CD4-positive, alpha-beta T cell (primary cell): ENCODE data around the gene SLC41A2. TPM values are rescaled to one million over a fixed set of nuclear protein-coding genes. Genes with fewer than 3 reads are reported as not detected.
A peak's percentile ranks its signal among the peaks of the same experiment; 100 is the strongest.
"Not testable (repeated sequence)": the region's sequence is repeated elsewhere in the genome, so short reads cannot be mapped to it uniquely, and the experiment has no call there.

ENCODE experiments used
- ATAC-seq: fragments of 200-7000 bp; cut with Tn5 transposase; one replicate; pipeline ENCODE4 v1.10.0; 2022; ENCODE audit warnings: mild to moderate bottlenecking; ENCODE audit not compliant: poor library complexity
- CTCF ChIA-PET: fragments of 350-600 bp; sonication (Branson Sonifier 250); formaldehyde crosslinking; loops from one replicate; lab custom pipeline; 2021; ENCODE audit warnings: antibody characterized with exemption, inconsistent platforms; lab: Charles Lee
- POLR2A ChIA-PET: fragments of 350-600 bp; sonication (Branson Sonifier 250); formaldehyde crosslinking; loops from one replicate; lab custom pipeline; 2021; ENCODE audit warnings: antibody characterized with exemption, inconsistent platforms; lab: Charles Lee
- DNase-seq, 14 experiments: peaks; one replicate each; pipeline ENCODE4 v3.0.0-alpha.2; 2013 to 2020; ENCODE audit warnings: mixed read lengths in 2 of 14
- H3K27ac ChIP-seq, 2 donors: one replicate each; pipeline versions ENCODE4 v1.5.1 to v1.7.0; 2013; ENCODE audit warnings: low read length in 2 of 2, low read depth in 1 of 2, mild to moderate bottlenecking in 1 of 2
- H3K27me3 ChIP-seq, 2 experiments: 1 replicate in 1 of 2; 2 replicates in 1 of 2; pipeline versions ENCODE4 v1.6.1 to v1.7.0; 2013; ENCODE audit warnings: low read length in 2 of 2, control low read depth in 1 of 2, mild to moderate bottlenecking in 1 of 2, moderate library complexity in 1 of 2; ENCODE audit not compliant: insufficient read depth in 2 of 2, control insufficient read depth in 1 of 2
- H3K36me3 ChIP-seq: one replicate; pipeline ENCODE4 v1.6.1; 2013; ENCODE audit warnings: low read length, control low read depth; ENCODE audit not compliant: insufficient read depth
- H3K4me1 ChIP-seq: one replicate; pipeline ENCODE4 v1.6.1; 2013; ENCODE audit warnings: low read length, control low read depth; ENCODE audit not compliant: insufficient read depth
- H3K4me3 ChIP-seq: one replicate; pipeline ENCODE4 v1.5.1; 2013; ENCODE audit warnings: mild to moderate bottlenecking, low read length, moderate library complexity
- H3K9me3 ChIP-seq, 2 experiments: 1 replicate in 1 of 2; 2 replicates in 1 of 2; pipeline versions ENCODE4 v1.6.1 to v1.7.0; 2013; ENCODE audit warnings: low read length in 2 of 2, mild to moderate bottlenecking in 2 of 2, control low read depth in 1 of 2, moderate library complexity in 1 of 2; ENCODE audit not compliant: control insufficient read depth in 1 of 2, insufficient read depth in 1 of 2
- H3K27ac Mint-ChIP-seq: one replicate; pipeline ENCODE4 v1.8.0; 2020; ENCODE audit warnings: mixed read lengths
- H3K27me3 Mint-ChIP-seq: one replicate; pipeline ENCODE4 v1.8.0; 2021; ENCODE audit warnings: mixed read lengths
- H3K36me3 Mint-ChIP-seq: one replicate; pipeline ENCODE4 v1.8.0; 2021; ENCODE audit warnings: low read depth, mixed read lengths
- H3K4me1 Mint-ChIP-seq: one replicate; pipeline ENCODE4 v1.8.0; 2021; ENCODE audit warnings: low read depth, mixed read lengths
- H3K4me3 Mint-ChIP-seq: one replicate; pipeline ENCODE4 v1.8.0; 2020; ENCODE audit warnings: mild to moderate bottlenecking, mixed read lengths
- H3K9me3 Mint-ChIP-seq: one replicate; pipeline ENCODE4 v1.8.0; 2020; ENCODE audit warnings: mixed read lengths
- intact Hi-C, 2 experiments: fragments of 100-400 bp; cut with DNase I in 1 of 2; cut with micrococcal nuclease in 1 of 2; formaldehyde crosslinking; loops; one replicate each; pipeline versions ENCODE4 v1.15.1 to v1.9.0; 2023 to 2025; cut with DNase I, micrococcal nuclease
- total RNA-seq, 174 experiments: library from RNA in 2 of 174; stranded (reverse) in 2 of 174; gene quantifications; one replicate each; pipeline ENCODE4 v1.2.3 and lab custom pipeline; 2021 to 2026
- TF ChIP-seq, protein P1 (sequence below): fragments of 200-600 bp; IDR thresholded peaks from one replicate; pipeline ENCODE4 v1.8.0; 2022; ENCODE audit warnings: antibody characterized with exemption, mild to moderate bottlenecking

SLC41A2 gene
- total RNA-seq, 2 experiments from 2014 or later: 1.2 to 1.7 TPM

DNA sequence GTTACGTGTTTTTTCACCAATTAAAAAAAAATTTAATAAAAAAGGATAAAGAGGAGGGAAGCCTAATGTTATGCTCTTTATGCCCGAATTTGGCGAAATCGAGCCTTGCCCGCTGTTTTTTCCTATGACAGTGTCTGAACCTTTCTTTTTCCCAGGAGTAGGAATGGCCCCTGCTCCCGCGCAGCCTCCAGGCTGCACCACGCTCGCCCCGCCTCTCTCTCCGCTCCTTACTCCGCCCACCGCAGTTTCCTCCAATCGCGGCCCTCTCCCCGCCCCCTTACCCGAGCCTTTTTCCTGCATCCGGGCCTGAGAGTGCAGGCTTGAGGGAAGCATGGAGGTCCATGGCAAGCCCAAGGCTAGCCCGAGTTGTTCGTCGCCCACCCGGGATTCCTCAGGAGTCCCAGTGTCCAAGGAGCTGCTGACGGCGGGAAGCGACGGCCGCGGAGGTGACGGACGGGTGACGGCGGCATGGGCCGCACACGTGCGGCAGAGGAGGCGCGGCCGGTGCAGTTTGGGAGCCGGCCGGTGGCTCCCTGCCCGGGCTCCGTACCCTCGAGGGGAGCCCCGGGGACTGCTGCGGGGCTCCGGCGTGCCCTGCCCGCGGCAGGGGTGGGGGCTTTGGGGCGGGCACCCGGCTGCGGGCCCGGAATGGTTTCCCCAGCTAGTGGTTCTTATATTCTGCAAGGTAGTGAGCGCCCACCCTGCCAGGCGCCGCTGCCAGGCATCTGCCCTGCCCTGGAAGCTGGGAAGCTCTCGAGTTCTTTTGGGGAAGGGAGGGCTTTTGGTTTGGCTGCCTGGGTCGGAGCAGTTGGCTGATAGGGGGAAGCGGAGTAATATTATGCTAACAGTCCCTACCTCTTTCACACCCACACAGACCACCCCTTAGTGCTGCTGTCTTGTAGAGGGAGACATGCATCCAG is 28.2 kb upstream of the SLC41A2 start, which contains the start of gene NOPCHAP1:
Gene NOPCHAP1 (plus strand): TSS at position 295 of the 920 bp plus-strand sequence. CDS start 37 bp downstream, at position 332.
- no peaks in the 10 kb centered on the region for H3K9me3 ChIP-seq
- H3K27me3 Mint-ChIP-seq: peaks cover 4% of the 10 kb centered on the region
- H3K4me3 Mint-ChIP-seq: peak within 1 kb of the TSS; percentile 97
- intact Hi-C loops: loop anchor here (1.0 to 10.0 kb wide), 5 partner anchors 27 to 1319 kb away; partner anchors contain the start of genes SLC41A2 (in 2 of the 2), NT5DC3 (in 1 of the 2) and TCP11L2 (in 1 of the 2)
- DNase-seq: peak; percentile 62 to 89 (median 80)
- H3K4me1 Mint-ChIP-seq: peaks cover 39% of the 10 kb centered on the region
- no peak within 1 kb of the TSS for H3K27ac ChIP-seq
- TF ChIP-seq, protein P1, sequence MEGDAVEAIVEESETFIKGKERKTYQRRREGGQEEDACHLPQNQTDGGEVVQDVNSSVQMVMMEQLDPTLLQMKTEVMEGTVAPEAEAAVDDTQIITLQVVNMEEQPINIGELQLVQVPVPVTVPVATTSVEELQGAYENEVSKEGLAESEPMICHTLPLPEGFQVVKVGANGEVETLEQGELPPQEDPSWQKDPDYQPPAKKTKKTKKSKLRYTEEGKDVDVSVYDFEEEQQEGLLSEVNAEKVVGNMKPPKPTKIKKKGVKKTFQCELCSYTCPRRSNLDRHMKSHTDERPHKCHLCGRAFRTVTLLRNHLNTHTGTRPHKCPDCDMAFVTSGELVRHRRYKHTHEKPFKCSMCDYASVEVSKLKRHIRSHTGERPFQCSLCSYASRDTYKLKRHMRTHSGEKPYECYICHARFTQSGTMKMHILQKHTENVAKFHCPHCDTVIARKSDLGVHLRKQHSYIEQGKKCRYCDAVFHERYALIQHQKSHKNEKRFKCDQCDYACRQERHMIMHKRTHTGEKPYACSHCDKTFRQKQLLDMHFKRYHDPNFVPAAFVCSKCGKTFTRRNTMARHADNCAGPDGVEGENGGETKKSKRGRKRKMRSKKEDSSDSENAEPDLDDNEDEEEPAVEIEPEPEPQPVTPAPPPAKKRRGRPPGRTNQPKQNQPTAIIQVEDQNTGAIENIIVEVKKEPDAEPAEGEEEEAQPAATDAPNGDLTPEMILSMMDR: no peak
- peaks cover 34% of the 10 kb centered on the region for H3K36me3 Mint-ChIP-seq
- peak within 1 kb of the TSS; percentile 73 for H3K4me3 ChIP-seq
- peaks cover 9% of the 10 kb centered on the region for H3K36me3 ChIP-seq
- ATAC-seq: peak; percentile 99
- ChIA-PET POLR2A (interaction anchor here (0.6 to 0.8 kb wide), 2 partner anchors 52 to 771 kb away, joined by 3 to 5 read pairs; partner anchors contain the start of gene TXNRD1), CTCF (no interaction called here)
- no peaks in the 10 kb centered on the region for H3K27me3 ChIP-seq
- H3K27ac Mint-ChIP-seq: peak within 1 kb of the TSS; percentile 68
- H3K4me1 ChIP-seq: peaks cover 21% of the 10 kb centered on the region
- no peaks in the 10 kb centered on the region for H3K9me3 Mint-ChIP-seq

DNA sequence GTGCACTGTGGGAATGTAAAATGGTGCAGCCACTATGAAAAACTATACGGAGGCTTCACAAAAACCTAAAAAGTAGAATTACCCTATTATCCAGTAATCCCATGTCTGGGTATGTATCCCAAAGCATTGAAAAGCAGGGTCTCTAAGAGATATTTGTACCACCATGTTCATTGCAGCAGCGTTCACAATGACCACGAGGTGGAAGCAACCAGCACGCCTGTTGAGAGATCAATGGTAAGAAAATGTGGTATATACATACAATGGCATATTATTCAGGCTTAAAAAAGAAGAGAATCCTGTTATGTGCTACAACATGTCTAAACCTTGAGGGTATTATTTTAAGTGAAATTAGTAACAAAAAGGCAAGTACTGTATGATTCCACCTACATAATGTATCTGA is 27.1 kb upstream of the SLC41A2 start:
- no peak for DNase-seq
- Histone ChIP-seq H3K36me3 (no peaks in the 10 kb centered on the region), H3K4me1 (peaks cover 21% of the 10 kb centered on the region), H3K27me3 (no peaks in the 10 kb centered on the region), H3K4me3 (no peak overlapping the region), H3K9me3 (no peaks in the 10 kb centered on the region), H3K27ac (no peak overlapping the region)
- TF ChIP-seq, protein P1: no peak
- POLR2A ChIA-PET: interaction anchor here (0.8 kb wide), 1 partner anchor 53 kb away, joined by 3 read pairs; no protein-coding TSS in a partner anchor
- intact Hi-C loops: loop anchor here in 1 of 2 experiments (5.0 to 10.0 kb wide), 3 partner anchors 67 to 1320 kb away; partner anchors contain the start of genes NT5DC3 and TCP11L2
- Mint-ChIP-seq H3K27ac (peak overlapping the region; percentile 68), H3K4me3 (peak overlapping the region; percentile 97), H3K4me1 (peaks cover 39% of the 10 kb centered on the region), H3K36me3 (peaks cover 26% of the 10 kb centered on the region), H3K9me3 (no peaks in the 10 kb centered on the region), H3K27me3 (peaks cover 4% of the 10 kb centered on the region)
- no peak for ATAC-seq
- CTCF ChIA-PET: no interaction called here

DNA sequence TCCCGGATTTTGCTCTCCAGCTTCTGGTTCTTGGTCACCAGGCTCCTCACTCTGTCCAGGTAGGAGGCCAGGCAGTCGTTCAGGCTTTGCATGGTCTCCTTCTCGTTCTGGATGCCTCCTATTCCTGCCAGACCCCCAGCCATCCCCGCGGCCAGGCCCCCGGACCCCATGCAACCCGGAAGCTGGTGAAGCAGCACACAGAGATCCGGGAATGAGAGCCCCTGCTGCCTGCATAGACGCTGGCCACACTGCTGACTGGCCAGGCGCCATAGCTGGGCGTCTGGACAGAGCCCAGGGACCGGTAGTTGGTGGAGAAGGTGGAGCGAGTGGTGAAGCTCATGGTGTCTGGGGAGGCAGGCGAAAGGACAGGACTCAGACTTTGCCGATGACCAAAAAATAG is 19.6 kb upstream of the SLC41A2 start:
- H3K27me3 Mint-ChIP-seq, H3K9me3 Mint-ChIP-seq, CTCF ChIA-PET, H3K4me1 ChIP-seq, intact Hi-C loops, H3K9me3 ChIP-seq, H3K27me3 ChIP-seq, ATAC-seq, H3K27ac Mint-ChIP-seq, H3K36me3 Mint-ChIP-seq, H3K4me3 Mint-ChIP-seq, H3K4me1 Mint-ChIP-seq, H3K4me3 ChIP-seq, DNase-seq, H3K36me3 ChIP-seq, H3K27ac ChIP-seq: not testable (repeated sequence)
- POLR2A ChIA-PET: interaction anchor here (1.4 kb wide), 1 partner anchor 12 kb away, joined by 4 read pairs; no protein-coding TSS in a partner anchor
